NCI-H82 (cell line): ENCODE results near the gene IL13.
A peak's percentile ranks its signal among the peaks of the same experiment; 100 is the strongest.

Experiments
- DNase-seq: peaks from one replicate; lab custom pipeline; 2025; lab: John Stamatoyannopoulos, UW

IL13 gene

GRCh38 chr5:132655821-132656773, 1.9 kb upstream of the IL13 start:
- DNase-seq: peak; percentile 13

DNA sequence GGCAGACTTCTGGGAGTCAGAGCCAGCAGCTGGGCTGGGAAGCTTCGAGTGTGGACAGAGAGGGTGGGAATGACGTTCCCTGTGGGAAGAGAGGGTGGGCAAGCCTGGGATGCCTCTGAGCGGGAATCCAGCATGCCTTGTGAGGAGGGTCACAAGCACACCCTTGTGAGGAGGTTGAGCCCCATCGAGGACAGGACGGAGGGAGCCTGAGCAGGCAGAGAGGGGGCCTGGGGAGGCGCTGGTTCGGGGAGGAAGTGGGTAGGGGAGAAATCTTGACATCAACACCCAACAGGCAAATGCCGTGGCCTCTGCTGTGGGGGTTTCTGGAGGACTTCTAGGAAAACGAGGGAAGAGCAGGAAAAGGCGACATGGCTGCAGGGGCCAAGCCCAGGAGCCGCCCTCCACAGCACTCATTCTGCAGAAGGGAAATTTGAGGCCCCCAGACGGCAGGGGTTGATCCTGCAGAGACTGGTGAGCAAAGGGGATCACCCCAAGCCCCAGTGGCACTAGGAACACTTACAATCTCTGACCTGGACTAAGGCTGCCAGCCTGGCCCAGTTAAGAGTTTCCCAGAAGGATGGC, 1.1 kb upstream of the IL13 start:
- DNase-seq: no peak

DNA sequence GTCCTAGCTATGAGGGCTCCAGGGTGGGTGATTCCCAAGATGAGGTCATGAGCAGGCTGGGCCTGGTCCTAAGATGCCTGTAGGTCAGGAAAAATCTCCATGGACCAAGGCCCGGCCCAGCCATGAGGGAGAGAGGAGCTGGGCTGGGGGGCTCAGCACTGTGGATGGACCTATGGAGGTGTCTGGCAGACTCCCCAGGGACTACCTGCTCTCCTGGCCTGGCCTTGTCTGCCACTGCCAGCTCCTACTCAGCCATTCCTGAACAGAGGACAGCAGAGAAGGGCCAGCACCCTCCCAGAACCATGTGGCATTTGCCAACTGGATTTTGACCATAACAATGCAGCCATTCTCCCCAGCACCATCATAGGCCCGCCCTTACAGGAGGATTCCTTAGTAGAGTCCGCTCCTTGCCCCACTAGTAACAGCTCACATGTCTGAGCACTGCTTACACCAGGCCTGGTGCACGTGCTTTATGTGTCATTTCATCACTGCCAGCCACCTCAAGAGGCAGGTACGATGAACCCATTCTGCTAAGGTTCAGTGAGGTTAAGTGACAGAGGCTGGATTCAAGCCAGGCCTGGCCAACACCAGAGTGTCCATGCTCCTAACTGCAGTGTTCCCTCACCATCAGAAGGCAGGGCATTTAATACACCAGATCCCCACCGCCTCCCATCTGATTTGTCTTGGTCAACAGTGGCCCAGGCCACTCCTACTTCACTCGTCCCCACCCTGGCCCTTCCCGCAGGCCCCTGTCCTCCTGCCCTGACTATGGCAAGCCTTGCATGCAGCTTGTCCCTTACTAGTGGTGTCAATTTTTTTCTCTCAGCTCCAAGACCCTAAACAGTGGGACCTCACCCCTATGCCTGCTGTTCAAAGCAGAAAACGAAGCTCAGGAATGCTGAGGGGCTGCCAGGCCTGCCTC, 669 bp downstream of the IL13 start:
- no peak for DNase-seq

DNA sequence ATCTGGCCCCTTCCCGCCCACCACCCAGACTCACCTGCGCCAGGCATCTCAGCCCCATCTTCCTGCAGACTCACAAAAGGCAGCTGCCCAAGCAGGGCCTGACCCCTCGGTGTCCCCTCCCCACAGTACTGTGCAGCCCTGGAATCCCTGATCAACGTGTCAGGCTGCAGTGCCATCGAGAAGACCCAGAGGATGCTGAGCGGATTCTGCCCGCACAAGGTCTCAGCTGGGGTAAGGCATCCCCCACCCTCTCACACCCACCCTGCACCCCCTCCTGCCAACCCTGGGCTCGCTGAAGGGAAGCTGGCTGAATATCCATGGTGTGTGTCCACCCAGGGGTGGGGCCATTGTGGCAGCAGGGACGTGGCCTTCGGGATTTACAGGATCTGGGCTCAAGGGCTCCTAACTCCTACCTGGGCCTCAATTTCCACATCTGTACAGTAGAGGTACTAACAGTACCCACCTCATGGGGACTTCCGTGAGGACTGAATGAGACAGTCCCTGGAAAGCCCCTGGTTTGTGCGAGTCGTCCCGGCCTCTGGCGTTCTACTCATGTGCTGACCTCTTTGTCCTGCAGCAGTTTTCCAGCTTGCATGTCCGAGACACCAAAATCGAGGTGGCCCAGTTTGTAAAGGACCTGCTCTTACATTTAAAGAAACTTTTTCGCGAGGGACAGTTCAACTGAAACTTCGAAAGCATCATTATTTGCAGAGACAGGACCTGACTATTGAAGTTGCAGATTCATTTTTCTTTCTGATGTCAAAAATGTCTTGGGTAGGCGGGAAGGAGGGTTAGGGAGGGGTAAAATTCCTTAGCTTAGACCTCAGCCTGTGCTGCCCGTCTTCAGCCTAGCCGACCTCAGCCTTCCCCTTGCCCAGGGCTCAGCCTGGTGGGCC, 1.9 kb downstream of the IL13 start:
- DNase-seq: no peak

- no peak for DNase-seq
Measured at GRCh38 chr5:132661231-132662003, 3.4 kb downstream of the IL13 start.

DNA sequence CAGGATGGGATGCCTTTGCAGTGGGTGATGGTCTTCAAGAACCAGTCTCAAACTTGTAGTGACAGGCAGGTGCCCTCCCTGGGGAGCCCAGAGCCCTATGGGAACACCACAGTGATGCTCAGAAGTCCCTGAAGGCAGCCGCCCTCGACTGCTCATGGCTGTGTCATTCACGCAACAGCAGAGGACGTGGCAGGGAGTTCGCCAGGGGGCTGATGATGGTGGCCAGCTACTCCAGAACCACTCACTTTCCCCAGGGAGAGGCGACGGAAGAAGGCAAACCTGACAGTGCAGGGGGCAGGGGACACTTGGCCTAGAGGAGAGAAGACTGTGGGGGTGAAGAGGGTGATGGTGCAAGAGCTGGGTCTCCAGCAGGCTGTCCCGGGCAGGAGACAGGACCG, 4.0 kb downstream of the IL13 start:
- no peak for DNase-seq

DNA sequence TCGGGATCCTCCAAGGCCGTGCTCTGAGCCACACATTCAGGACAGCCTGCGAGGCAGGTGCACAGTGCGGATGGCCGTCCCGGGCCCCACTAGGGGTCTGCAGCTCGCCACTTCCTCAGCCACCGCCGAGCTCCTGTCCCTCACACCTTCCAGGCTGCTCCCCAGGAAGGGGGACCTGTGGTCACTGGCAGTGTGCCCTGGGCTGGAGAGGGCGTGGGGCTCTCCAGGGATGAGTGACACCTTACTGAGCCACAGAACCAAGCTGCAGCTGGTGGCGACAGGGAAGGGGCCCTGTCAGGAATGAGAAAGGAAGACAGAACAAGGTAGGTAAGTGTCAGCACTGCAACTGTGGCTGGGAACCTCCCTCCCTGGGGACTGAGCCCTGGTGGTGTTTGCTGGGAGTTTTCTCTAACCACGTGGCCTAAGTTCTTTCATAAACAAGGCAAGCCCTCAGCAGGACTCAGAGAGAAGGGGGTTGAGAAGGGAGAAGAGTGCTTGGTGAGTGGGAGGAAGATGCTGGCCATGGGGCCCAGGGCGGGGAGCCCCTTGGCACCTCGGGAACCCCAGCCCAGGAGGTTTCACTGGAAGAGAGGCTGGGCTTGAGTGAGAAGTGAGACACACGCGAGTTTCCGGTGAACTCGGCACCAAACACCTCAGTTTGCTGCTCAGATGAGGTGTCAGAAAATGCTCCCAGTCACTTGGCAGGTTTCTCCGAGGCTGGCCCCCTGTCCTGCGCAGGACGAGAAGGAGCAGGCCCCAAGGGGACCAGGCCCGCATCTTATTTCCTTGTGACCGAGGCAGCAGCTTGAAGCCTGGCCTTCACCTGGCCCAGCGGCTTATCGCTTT, 5.2 kb downstream of the IL13 start:
- DNase-seq: no peak

- DNase-seq: no peak
Measured at GRCh38 chr5:132663771-132664695, 6.1 kb downstream of the IL13 start.

DNA sequence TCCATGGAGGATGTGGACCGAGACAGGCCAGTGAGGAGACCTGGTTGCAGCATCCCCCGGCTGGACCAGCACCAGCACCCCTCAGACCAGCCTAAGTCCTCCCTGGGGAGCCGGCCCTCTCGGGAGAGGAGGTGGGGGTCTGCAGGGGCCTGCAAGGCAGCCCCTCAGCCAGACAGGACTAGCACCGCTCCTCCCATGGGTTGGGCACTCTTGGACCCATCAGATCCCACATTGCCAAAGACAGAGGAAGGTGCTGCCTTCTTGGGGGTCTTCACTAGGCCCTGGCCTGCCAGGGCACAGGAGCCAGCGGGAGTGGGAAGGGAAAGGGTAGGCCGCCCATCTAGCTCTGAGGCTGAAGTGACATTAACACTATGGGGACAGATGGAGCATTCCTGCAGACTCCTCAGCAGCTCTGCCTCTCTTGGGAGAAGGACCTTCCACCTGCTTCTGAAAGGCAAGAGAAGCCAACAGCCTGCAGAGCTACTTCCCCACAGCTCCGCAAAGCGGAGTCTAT, 6.8 kb downstream of the IL13 start:
- no peak for DNase-seq

GRCh38 chr5:132665574-132666080, 7.7 kb downstream of the IL13 start:
- DNase-seq: no peak

DNA sequence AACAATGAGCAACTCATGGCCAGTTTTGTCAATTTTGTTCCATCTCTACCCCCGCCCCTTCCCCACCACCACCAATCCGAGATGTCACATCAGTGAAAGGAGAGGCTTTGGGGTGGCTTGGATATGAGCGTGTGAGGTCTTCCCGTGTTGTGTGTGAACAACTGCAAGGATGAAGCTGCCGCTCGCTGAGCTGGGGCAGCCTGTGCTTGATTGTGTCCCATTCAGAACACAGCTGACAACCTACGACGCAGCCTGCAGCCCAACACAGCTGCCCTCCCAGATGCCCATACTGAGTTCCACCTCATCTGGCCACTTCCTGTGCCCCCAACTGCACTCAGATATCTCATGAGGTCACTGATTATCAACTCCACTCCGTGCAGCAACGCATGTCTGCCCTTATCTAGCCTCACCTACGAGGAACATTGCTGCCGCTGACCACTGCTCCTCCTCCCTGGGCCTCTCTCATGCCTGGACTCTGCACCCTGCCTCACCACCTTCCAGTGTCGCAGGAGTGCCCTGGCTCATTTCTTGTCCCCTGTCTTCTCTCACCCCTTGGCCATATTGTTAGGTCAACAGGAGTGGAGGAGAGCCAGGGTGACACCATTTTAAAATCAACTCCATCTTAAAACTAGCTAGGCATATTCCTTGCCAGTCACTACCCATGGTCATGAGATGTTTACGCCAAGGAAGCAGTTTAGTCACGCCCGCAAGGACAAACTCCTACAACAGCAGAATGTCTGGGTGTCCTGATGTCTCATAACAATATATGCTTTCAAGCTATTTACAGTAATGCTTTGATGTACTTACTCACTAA, 8.5 kb downstream of the IL13 start:
- DNase-seq: no peak

DNA sequence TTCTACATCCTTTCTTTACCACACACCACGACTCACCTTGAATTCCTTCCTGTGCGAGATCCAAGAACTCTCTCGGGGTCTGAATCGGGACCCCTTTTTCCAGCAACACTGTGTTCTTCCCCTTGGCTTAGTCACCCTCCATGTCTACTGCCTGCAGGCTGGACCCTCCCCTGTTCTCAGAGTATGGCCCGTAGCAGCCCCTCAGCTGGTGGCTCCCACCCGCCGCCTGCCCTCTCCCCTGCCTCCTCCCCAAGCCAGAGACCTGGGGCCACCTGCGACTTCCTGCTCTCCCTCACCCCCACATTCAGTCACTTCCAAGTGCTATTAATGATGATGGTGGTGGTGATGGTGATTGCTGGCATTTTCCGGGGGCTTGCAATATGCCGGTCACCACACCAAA, 9.3 kb downstream of the IL13 start:
- no peak for DNase-seq

DNA sequence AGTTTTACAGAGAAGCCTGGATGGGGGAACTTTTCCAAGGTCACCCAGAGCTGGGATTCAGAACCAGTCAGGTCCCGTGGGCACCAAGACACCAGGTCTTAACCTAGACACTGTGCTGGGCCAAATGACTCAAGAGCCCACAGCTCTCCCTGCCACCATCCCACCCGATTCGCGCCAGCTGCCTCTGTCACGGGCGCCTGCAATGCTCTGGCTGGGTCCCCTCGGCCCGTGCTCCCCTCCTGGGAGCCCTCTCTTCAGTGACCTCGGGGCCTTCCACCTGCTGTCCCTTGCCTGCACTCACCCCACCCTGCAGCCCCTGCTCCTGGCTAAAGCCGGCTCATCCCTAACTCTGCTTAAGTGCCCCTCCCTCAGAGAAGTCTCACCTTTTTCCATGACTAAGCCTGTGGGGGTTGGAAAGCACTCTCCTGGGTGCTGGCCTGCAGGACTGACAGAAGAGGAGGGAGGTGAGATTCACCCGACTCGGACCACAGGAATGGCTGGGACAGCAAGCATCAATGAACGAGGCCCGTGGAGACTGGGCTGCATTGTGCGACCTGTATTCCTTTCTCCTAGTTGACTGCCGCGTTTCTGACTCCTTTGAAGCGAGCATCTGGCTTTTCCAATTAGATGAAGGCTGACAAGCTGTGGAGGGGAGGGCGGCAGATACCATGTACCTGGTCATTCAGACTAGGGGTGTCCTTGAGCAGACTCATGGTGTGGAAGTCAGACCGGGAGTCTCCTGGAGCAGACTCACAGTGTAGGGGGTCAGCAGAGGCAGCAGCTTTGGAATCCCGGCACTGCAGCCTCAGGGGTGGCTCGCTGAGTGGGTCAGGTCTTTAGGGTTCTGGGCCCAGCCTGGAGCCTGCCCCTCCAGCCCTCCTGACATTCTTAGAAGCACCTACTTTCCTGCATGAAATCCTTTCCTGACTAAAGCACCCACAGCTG, 10.1 kb downstream of the IL13 start:
- DNase-seq: no peak

GRCh38 chr5:132668706-132669454, 10.9 kb downstream of the IL13 start:
- no peak for DNase-seq

- DNase-seq: no peak
Measured at GRCh38 chr5:132669455-132669820, 11.5 kb downstream of the IL13 start.
